Rectal smooth muscle tissue (tissue), 1 donor: ENCODE results near the gene LSM12.

ENCODE experiments used
- H3K27ac ChIP-seq: one replicate; pipeline ENCODE4 v1.7.0; 2013; ENCODE audit warnings: low read depth, low read length, inconsistent platforms
- H3K27me3 ChIP-seq: one replicate; pipeline ENCODE4 v1.7.0; 2013; ENCODE audit warnings: low read length; ENCODE audit not compliant: control insufficient read depth, insufficient read depth
- H3K36me3 ChIP-seq: one replicate; pipeline ENCODE4 v1.7.0; 2013; ENCODE audit warnings: low read length; ENCODE audit not compliant: control insufficient read depth, insufficient read depth
- H3K4me1 ChIP-seq: one replicate; pipeline ENCODE4 v1.7.0; 2013; ENCODE audit warnings: low read length; ENCODE audit not compliant: control insufficient read depth, insufficient read depth
- H3K4me3 ChIP-seq: one replicate; pipeline ENCODE4 v1.7.0; 2013; ENCODE audit warnings: low read length
- H3K9ac ChIP-seq: one replicate; pipeline ENCODE4 v1.7.0; 2013; ENCODE audit warnings: low read length

Gene LSM12

GRCh38 chr17:44014133-44014436 is 52.4 kb downstream of the LSM12 start:
- Histone ChIP-seq H3K27ac (no peak overlapping the region), H3K27me3 (no peaks in the 10 kb centered on the region), H3K36me3 (peaks cover 4% of the 10 kb centered on the region), H3K9ac (no peak overlapping the region), H3K4me1 (peaks cover 6% of the 10 kb centered on the region), H3K4me3 (peak overlapping the region; percentile 75)

- no peaks in the 10 kb centered on the region for H3K27me3 ChIP-seq
- H3K4me1 ChIP-seq: peaks cover 6% of the 10 kb centered on the region
- H3K9ac ChIP-seq: no peak overlapping the region
- no peak overlapping the region for H3K27ac ChIP-seq
- peaks cover 4% of the 10 kb centered on the region for H3K36me3 ChIP-seq
- H3K4me3 ChIP-seq: no peak overlapping the region
These were observed 53.6 kb downstream of the LSM12 start for GRCh38 chr17:44012874-44013273.

GRCh38 chr17:44012391-44012790 is 54.1 kb downstream of the LSM12 start:
- peaks cover 10% of the 10 kb centered on the region for H3K4me1 ChIP-seq
- no peaks in the 10 kb centered on the region for H3K27me3 ChIP-seq
- H3K9ac ChIP-seq: no peak overlapping the region
- no peak overlapping the region for H3K27ac ChIP-seq
- no peak overlapping the region for H3K4me3 ChIP-seq
- H3K36me3 ChIP-seq: peaks cover 4% of the 10 kb centered on the region

- peaks cover 4% of the 10 kb centered on the region for H3K36me3 ChIP-seq
- H3K4me3 ChIP-seq: no peak overlapping the region
- H3K27ac ChIP-seq: no peak overlapping the region
- peaks cover 13% of the 10 kb centered on the region for H3K4me1 ChIP-seq
- no peak overlapping the region for H3K9ac ChIP-seq
- no peaks in the 10 kb centered on the region for H3K27me3 ChIP-seq
These were observed 54.6 kb downstream of the LSM12 start for GRCh38 chr17:44011876-44012275.

- no peaks in the 10 kb centered on the region for H3K27me3 ChIP-seq
- no peak overlapping the region for H3K4me3 ChIP-seq
- H3K36me3 ChIP-seq: peaks cover 4% of the 10 kb centered on the region
- H3K4me1 ChIP-seq: peaks cover 13% of the 10 kb centered on the region
- no peak overlapping the region for H3K27ac ChIP-seq
- H3K9ac ChIP-seq: no peak overlapping the region
These were observed 55.4 kb downstream of the LSM12 start for GRCh38 chr17:44010966-44011647.

- peaks cover 12% of the 10 kb centered on the region for H3K27me3 ChIP-seq
- H3K36me3 ChIP-seq: peaks cover 4% of the 10 kb centered on the region
- no peak overlapping the region for H3K27ac ChIP-seq
- peak overlapping the region; percentile 82 for H3K4me3 ChIP-seq
- peaks cover 8% of the 10 kb centered on the region for H3K4me1 ChIP-seq
- H3K9ac ChIP-seq: no peak overlapping the region
These were observed 58.1 kb downstream of the LSM12 start for GRCh38 chr17:44008205-44008909.

GRCh38 chr17:44007346-44008204 is 58.9 kb downstream of the LSM12 start:
- peak overlapping the region; percentile 34 for H3K9ac ChIP-seq
- H3K4me3 ChIP-seq: peak overlapping the region; percentile 82
- H3K4me1 ChIP-seq: peaks cover 8% of the 10 kb centered on the region
- peaks cover 12% of the 10 kb centered on the region for H3K27me3 ChIP-seq
- H3K27ac ChIP-seq: no peak overlapping the region
- peaks cover 4% of the 10 kb centered on the region for H3K36me3 ChIP-seq

GRCh38 chr17:44006598-44007345 is 59.7 kb downstream of the LSM12 start:
- Histone ChIP-seq H3K4me1 (peaks cover 8% of the 10 kb centered on the region), H3K27ac (no peak overlapping the region), H3K36me3 (peaks cover 4% of the 10 kb centered on the region), H3K27me3 (peaks cover 12% of the 10 kb centered on the region), H3K9ac (peak overlapping the region; percentile 34), H3K4me3 (peak overlapping the region; percentile 82)

GRCh38 chr17:44006272-44006597 is 60.2 kb downstream of the LSM12 start:
- Histone ChIP-seq H3K27ac (no peak overlapping the region), H3K4me1 (peaks cover 8% of the 10 kb centered on the region), H3K4me3 (peak overlapping the region; percentile 82), H3K36me3 (peaks cover 2% of the 10 kb centered on the region), H3K9ac (no peak overlapping the region), H3K27me3 (peaks cover 12% of the 10 kb centered on the region)

GRCh38 chr17:44005527-44006271 is 60.8 kb downstream of the LSM12 start:
- Histone ChIP-seq H3K27ac (no peak overlapping the region), H3K4me1 (peaks cover 8% of the 10 kb centered on the region), H3K27me3 (peaks cover 12% of the 10 kb centered on the region)

GRCh38 chr17:44004761-44005526 is 61.5 kb downstream of the LSM12 start:
- Histone ChIP-seq H3K4me3 (peak overlapping the region; percentile 29), H3K27ac (no peak overlapping the region), H3K36me3 (no peaks in the 10 kb centered on the region), H3K4me1 (peaks cover 8% of the 10 kb centered on the region), H3K9ac (peak overlapping the region; percentile 8), H3K27me3 (peaks cover 12% of the 10 kb centered on the region)

More at GRCh38 chr17:44005527-44006271, 60.8 kb downstream of the LSM12 start:
- Histone ChIP-seq H3K4me3 (peak overlapping the region; percentile 82), H3K9ac (peak overlapping the region; percentile 8), H3K36me3 (peaks cover 2% of the 10 kb centered on the region)
